ENCODE data around the gene GRB10.

GRCh38 chr7:50651271-50651989, 131.3 kb downstream of the GRB10 start:
- TF ChIP-seq CTCF (IDR thresholded peaks at IDR 0.05) (no peak), POLR2A (IDR thresholded peaks at IDR 0.05) (no peak)

Data from testis (tissue), 2 donors.